ENCODE data around the gene WDR20.

Gene WDR20

DNA sequence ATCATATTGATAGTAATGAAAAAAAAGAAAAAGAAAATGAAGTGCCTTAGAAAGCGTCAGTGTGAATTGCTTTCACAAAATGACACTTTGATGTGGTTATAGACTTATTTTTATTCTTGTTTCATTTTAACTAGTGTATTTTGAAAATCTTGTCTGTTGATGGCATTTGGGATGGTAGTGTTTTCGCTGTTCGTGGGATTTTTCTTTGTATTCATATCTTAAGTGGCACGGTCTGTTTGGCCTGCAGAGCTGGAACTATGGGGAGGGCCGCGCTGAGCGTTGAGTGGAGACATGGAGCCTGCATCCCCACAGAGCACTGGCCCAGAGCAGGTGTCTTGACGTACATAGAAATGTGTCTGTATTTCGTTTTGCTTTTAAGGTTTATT, 61.6 kb downstream of the WDR20 start:
- DNase-seq, result peak; percentile 14

DNA sequence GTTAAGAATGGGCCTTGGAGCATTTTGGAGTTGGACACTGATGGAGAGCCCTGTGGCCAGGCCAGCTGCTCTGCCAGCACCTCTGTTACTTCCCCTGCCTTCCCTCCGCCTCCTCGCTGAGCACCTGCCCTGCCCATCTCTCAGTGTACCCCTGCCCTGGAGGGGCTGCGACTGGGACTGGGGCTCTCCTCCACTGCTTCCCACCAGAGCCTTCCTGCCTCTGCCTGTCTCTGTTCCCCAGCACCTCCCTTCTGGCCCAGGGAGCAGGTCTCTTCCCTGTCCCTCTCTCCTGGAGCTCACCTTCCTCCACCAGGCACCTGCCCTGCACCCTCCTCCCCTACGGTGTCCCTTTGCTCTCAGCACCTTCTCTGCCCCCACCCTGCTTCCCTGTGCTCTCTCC, 62.1 kb downstream of the WDR20 start:
- DNase-seq, result no peak

DNA sequence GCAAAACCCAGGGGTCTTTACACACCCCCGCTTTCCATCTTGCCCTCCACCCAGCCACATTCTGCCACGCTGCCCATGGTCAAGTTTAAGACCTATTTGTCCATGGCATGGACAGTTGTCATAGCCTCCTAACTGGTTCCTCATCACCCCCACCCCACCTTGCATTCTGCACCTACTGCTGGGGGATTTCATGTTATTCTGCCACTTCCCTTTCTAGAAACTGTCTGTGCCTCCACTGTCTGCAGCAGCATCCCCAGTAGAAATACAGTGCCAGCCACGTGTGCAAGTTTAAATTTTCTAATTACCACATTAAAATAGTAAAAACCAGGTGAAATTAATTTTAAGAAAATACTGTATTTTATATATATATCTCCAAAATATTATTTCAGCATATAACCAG, 63.2 kb downstream of the WDR20 start:
- no peak for DNase-seq

DNA sequence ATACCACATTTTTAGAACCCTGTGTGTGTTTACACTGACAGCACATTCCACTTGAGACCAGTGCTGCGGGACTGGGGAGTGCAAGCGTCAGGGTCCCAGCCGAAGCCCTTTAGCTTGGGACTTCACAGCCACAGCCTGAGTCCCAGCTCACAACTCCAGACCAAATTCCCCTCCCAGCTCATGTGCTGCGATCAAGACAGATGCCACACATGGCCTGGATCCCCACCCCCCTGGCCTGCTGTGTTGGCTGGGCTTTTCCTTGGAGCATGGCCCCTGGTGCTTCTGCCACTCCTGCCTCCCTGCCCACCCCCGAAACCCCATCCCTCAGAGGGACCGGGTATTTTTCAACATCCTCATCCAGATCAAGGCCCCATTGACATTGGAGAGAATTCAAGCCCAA, 63.7 kb downstream of the WDR20 start:
- no peak for DNase-seq

DNA sequence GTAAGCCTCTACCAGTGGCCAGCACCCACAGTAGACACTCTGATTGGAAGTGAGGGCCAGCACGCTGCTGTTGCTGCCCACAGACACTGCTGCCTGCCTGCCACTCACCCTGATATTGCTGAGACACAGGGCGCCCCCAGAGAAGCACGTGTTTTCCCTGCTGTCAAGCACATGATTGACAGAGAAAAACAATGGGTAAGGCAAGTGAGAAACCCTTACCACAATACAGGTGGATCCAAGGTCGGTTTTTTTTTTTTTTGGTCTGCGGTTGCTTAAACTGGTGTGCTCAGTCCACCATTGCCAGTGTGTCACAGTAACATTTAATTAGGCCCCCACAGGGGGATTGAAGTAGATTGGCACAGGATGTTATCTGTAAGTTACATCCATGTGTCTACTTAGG, 65.9 kb downstream of the WDR20 start:
- DNase-seq, result no peak

DNA sequence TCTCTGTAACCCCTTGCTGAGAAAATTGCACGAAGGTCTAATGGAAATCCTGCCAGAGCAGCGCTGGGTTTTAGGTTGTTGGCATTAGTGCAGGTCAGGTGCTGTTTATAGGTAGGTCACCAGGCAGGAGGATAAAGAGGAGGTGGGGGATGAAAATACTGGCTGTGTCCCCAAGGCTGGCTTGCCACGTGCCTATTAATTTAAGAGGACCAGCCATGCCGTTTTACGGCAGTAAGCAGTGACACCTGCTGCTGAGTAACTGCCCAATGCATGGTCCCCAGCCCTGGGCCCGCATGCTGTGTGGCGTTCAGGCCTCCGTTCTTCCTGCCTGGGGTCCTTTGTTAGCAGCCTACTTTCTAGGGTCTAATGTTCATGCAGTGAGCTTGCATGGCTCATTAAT, 67.2 kb downstream of the WDR20 start:
- no peak for DNase-seq

DNA sequence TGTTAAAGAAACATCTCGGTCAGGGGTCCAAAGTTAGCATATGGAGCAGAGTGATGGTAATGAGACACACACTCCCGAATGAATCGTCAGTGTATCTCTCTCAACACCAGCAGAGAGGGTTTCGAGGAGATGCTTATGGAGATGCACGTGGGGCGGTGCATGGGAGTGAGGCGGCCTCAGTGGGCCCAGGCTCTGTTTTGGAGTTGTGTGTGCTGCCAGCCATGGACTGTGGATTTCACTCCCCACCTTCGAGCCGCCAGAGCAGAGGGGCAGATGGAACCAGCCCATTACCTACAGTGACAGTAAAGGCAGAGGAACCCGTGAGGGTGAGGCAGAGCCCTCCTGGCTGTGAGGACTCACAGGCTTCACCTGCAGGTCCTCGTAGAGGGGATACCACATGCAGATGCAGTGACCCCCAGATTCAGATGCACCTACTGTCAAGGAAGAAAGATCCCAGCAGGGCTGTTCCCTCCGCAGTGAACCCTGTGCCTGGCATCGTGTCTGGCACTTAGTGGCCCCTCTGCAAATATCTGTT, 68.2 kb downstream of the WDR20 start:
- no peak for DNase-seq

DNA sequence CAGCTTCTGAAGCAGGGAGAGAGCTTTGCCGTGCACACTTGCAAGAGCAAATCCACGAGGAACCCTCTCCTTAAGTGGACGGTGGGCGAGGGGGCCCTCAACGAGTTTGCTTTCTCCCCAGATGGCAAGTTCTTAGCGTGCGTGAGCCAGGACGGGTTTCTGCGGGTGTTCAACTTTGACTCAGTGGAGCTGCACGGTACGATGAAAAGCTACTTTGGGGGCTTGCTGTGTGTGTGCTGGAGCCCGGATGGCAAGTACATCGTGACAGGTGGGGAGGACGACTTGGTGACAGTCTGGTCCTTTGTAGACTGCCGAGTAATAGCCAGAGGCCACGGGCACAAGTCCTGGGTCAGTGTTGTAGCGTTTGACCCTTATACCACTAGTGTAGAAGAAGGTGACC, 69.0 kb downstream of the WDR20 start:
- DNase-seq, result no peak

DNA sequence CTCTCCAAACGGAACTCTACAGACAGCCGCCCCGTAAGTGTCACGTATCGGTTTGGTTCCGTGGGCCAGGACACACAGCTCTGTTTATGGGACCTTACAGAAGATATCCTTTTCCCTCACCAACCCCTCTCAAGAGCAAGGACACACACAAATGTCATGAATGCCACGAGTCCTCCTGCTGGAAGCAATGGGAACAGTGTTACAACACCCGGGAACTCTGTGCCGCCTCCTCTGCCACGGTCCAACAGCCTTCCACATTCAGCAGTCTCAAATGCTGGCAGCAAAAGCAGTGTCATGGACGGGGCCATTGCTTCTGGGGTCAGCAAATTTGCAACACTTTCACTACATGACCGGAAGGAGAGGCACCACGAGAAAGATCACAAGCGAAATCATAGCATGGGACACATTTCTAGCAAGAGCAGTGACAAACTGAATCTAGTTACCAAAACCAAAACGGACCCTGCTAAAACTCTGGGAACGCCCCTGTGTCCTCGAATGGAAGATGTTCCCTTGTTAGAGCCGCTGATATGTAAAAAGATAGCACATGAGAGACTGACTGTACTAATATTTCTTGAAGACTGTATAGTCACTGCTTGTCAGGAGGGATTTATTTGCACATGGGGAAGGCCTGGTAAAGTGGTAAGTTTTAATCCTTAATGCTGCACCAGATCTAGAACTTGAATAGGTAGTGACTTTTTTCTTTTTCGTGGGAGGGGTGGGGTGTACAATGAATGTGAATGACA, 69.7 kb downstream of the WDR20 start:
- DNase-seq, result no peak

DNA sequence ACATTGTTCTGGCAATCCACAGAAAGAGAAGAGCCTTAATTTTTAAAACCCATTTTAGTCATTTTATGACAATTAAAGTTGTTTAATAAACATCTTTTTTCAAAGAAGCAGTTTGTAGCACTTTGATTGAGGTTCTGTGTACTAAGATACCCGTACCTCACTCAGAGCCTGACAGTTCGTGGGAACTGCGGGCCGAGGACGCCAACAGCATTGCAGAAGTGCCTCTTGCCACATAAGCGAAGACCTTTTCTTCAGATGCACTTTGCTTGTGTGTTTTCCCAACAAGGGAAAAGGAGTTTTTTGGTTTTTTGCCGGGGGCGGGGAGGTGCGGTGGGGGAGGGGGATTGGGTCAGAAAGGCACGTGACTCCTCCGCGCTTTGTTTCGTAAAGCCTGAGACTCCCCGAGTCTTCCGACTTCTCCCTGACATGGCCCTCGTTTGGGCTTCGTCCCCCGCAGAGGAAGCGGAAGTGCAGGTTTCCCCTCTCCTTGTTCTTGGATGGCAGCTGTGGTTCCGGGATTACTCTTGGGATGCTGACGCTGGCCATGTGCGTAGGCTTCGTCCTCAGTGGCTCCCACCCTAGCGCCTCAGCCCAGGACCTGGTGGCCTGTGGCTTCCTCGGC, 70.8 kb downstream of the WDR20 start:
- no peak for DNase-seq

DNA sequence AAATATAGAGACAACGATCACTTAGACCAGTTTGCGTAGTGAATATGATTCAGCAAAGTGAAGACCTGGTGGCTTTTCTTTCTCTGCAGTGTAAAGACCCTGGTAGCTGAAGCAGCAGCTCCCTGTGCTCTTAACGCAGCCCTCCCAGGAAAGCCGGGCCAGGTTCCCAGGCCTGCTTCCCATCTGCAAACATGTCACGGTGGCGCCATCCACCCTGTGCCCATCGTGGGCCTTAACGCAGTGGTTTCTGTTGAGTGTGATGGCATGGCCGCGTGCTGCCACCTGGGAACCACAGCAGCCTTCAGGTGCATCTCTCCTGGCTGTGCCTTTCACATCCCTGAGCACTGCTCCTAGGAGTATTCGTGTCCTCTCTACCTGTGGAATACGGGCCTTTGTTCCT, 71.5 kb downstream of the WDR20 start:
- DNase-seq, result no peak

DNA sequence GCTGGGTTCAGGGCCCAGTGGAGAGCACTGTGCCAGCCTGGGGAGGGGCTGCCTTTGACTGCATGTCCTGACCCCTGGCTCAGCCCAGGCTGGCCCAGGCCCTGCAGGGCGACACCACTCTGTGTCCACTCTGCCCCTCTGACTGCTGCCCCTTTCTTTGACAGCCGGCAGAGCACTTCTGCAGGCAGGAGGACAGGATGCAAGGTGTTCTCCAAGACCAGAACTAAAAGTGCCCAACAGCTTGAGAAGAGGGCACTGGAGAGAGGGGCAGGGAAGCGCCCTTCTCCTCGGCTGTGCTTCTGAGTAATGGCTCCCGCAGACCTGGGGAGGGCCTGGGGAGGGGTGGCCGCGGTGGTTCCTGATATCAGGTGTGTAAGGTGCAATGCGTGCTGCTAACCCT, 72.7 kb downstream of the WDR20 start:
- no peak for DNase-seq

DNA sequence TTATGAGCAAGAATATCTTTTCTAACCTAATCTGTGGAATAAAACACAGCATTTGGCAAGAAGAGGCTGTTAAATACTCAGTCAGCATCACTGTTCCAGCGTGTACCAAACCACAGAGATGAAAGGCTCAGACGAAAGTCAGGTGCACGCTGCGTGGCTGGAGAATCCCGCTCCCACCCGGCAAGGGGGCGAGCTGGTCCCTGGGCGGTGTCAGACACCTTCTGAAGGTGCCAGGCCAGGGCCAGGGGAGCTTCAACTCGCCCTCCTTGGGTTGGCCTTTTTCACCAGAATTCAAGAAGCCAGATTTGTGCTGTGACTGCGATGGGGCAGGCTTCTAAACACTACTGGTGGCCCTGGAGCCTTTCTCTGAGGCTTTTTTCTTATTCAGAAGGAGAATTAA, 73.1 kb downstream of the WDR20 start:
- DNase-seq, result no peak

DNA sequence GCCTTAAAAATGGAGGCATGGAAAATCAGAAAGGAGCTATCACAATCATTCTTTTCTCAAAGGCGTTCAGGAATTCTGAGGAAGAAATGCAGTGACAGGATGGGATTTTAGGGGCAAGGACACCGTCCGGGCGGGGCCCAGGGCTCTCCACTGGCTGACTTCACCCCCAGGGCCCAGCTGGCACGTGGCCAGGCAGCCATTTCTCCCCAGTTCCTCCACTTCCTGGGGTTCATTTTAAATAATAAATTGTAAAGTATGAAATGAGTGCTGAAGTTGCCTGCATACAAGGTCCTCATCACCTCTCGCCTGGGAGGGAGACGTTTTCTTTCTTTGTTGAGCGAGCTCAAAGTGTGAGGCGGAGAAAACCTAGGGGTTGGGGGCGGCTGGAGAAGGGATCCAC, 73.8 kb downstream of the WDR20 start:
- DNase-seq, result no peak

DNA sequence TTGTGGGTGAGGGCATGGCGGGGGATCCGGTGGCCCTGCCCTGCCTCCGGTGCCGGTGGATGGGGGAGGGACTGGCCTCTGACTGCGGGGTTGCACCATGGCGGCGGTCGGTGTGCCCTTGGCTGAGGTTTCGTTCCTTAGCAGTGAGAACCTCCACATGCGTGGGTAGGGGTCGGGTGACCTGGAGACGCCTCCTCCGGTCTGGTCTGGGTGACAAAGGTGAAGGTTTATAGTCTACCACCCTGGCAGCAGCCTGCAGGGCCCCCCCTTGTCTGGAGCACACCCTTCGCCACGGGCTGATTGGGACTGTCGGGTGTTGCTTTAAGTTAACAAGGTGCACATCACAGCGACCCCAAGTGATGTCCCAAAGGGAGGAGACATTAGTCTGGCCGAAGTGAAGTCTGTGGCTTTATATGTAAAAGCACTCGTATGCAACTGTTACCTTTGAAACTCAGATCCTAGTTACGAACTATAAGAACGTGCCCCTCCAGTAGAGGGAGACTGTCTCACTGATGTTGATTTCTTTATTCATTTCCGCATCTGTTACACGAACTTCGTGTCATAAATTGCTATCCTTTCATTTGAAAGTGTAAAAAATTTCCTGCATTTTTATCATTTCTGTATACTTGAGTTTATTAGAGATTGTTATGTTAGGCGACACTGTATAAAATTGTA, 74.4 kb downstream of the WDR20 start:
- no peak for DNase-seq

DNA sequence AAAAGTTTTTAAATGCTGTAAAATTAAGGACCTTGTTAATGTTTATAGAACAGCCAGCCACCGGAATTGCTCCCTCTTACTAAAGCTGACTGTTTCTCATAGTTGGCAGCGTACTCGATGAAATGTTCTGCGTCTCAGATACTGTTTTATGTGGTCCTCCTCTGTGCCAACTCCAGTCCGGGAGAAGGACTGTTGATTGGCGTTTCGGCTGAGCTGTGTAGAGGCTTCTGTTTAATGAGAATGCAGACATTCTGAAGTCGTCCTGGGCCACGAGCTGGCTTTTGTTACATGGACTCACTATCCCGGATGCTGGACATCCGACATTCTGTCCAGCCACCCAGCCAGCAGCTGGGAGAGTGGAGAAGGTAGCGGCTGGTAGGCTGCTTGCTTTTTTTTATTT, 75.4 kb downstream of the WDR20 start:
- no peak for DNase-seq

DNA sequence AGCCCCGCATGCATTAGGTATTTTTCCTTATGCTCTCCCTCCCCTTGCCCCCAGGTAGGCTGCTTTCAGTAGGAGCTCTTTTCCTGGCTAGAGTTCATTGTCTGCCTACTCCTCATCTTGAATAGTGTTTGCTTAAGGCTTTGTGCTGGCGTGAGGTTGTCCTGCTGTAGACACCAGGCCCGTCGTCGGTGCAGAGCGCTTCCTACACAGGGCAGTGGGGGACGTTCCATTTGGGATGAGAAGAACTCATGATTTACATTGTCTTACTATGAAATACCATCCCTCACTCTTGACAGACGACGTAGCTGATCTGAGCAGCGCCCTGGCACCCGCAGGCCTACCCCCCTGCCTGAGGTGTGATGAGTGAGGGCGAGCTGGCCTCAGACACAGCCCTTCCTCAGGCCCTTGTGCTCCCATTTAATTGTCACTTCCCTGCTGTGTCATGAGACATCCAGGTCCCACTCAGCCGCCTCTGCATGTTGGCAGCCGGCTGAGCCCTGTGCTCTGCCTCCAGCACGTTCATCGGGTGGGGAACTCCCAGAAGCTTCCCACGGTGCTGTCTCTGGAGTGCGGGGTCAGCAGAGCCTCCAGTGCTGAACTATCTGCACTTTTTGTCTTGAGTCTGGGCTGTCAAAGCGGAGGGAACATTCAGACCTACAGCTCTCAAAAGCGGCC, 76.0 kb downstream of the WDR20 start:
- no peak for DNase-seq

DNA sequence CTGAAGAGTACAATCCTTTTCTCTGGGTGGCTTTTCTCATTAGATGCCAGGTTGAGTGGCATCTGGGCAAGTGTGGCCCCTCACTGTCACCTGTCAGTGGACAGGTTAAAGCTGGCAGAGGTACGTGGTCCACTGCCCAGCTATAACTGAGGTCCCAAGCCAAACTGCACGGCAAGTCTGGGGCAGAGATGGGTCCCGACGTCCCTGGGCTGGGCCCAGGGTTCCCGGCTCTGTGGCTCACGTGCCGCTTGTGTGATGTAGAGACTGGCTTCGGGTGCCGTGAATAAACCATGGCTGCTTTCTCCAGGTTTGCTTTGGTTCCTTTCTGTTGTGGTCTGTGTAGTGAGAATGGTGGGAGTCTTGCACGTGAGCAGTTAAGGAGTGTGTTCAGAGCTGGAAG, 77.7 kb downstream of the WDR20 start:
- DNase-seq, result no peak

DNA sequence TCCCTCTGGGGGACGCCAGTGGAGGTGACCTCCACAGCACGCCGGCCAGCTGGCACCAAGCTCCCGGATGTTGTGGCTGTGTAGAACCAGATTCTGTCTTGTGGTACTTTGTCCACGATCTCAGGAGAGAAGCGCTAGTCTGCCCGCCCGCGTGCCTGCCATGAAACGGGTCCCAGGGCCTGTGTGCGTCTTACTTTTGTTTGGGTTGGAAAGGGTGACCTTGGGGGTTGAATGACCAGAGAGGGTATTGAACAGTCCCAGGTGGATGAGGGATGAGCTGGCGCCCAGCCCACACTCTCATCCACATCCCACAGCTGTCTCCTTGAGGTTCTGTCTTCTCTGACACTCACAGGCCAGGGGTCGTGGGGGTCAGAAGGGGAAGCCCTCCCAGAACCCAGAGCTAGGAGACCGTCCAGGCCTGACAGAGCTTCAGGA, 78.3 kb downstream of the WDR20 start:
- no peak for DNase-seq

DNA sequence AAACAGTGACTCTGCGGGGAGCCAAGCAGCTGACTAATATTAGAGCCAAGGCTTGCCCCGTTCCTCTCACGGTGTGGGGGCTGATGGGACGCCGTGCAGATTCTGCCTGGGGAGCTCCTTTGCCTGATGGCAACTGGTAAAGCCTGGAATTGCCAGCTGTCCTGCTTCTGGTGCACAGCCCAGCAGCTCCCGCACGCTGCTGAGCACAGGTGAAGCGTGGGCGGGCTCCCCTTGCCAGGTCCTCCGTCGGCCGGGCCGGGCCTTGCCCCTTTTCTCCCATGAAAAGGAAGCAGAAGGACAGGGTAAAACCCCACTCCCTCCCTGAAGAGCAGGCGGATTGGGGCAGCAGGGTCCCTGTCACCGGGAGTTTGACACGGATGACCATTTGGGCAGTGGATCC, 79.0 kb downstream of the WDR20 start:
- DNase-seq, result no peak

DNA sequence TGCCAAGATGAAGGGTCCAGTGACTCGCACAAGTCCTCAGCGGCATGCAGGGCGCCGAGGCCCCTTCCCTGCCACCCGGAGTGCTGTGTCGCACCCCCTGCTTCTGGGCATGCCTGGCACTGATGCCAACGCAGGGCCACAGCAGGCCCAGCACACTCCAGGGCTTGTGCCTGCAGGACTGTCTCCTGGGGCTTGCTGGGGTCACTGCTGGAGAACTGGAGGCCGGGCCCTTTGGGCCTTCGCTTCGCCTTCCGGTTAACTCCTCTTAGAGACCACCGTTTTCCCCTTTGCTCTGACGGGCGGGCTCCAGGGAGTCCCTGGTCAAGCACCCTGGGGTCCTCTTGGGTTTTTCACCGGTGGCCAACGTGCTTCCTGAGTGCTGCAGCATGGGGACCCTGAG, 79.6 kb downstream of the WDR20 start:
- DNase-seq, result no peak

DNA sequence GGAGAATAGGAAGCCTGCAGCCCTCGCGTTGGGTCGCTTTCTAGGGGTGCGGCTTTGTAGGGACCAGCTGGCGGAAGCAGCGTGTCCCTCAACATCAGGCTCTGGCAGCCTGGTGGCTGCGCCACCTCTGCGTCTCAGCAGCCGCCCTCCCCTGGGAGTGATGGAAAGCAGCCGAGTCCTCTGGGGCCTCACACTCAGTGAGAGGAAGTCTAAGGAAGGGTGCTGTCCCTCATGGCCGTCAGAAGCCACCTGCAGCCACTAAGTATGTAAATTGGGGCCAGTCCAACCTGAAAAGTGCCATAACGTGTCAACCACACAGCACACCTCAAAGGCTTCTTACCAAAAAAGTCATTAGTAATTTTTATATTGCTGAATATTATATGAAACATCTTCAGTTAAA, 80.3 kb downstream of the WDR20 start:
- no peak for DNase-seq

DNA sequence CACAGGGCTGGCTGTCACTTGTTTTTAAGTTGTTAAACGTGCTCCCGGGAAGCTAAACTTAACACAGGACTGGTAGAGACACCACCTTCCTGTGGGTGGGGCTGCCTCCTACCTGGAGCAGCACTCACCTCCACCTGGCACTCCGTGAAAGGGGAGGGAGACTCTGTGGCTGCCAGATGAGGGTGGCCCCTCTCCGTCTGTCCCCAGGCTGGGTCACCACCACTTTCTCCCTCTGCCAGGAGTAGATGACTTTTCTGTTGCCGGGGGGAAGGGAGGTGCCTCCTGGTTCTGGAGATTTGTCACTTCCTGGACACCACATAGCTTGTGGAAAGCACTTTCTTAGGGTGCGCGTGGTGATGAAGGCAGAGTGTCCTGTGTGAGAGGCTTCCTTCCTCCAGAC, 81.3 kb downstream of the WDR20 start:
- no peak for DNase-seq

Data from stimulated activated CD4-positive, alpha-beta T cell treated with anti-CD3 and anti-CD28 coated beads, Interleukin-4, amount 100 ng/mL, for 24 hours (primary cell).